Dermis blood vessel endothelial cell (primary cell): Measurements from ENCODE around the gene ACY1. TPM values are rescaled to one million over a fixed set of nuclear protein-coding genes. Genes with fewer than 3 reads are reported as not detected.
A peak's percentile ranks its signal among the peaks of the same experiment; 100 is the strongest.

Source experiments
- DNase-seq: peaks from one replicate; pipeline ENCODE4 v3.0.0; 2010
- total RNA-seq: library from RNA; depleted of rRNA; stranded (reverse); fragments of >200 nt; gene quantifications from 2 replicates; pipeline ENCODE4 v1.2.3, GENCODE V29; 2014

Gene ACY1
- total RNA-seq, 1 donor from 2014 or later = 22.6 TPM

- DNase-seq = no peak
Measured at GRCh38 chr3:51963951-51964451, 19.3 kb upstream of the ACY1 start.

DNA sequence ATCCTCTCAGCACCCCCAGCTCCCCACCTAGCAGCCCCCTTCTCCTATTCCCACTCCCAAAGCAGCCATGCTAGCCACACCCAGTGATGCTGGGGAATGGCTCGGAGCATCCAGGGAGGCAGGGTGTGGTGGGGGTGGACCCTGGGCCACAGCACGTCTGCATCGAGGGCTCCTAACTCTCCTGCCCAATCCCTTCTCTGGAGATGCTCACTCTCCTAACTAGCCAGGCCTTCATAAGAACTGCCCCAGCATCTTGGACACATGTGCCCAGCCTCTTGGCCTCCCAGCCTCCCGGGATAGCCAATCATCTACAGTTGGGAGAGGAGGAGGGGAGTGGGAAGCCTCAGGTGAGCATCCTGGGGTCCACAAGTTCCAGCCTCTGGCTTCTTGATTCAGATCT is 18.8 kb upstream of the ACY1 start:
- DNase-seq = no peak

- DNase-seq = no peak
Measured at GRCh38 chr3:51966016-51966415, 17.3 kb upstream of the ACY1 start.

- DNase-seq = no peak
Measured at GRCh38 chr3:51966486-51966885, 16.8 kb upstream of the ACY1 start.

- no peak for DNase-seq
Measured at GRCh38 chr3:51966922-51967383, 16.4 kb upstream of the ACY1 start.

DNA sequence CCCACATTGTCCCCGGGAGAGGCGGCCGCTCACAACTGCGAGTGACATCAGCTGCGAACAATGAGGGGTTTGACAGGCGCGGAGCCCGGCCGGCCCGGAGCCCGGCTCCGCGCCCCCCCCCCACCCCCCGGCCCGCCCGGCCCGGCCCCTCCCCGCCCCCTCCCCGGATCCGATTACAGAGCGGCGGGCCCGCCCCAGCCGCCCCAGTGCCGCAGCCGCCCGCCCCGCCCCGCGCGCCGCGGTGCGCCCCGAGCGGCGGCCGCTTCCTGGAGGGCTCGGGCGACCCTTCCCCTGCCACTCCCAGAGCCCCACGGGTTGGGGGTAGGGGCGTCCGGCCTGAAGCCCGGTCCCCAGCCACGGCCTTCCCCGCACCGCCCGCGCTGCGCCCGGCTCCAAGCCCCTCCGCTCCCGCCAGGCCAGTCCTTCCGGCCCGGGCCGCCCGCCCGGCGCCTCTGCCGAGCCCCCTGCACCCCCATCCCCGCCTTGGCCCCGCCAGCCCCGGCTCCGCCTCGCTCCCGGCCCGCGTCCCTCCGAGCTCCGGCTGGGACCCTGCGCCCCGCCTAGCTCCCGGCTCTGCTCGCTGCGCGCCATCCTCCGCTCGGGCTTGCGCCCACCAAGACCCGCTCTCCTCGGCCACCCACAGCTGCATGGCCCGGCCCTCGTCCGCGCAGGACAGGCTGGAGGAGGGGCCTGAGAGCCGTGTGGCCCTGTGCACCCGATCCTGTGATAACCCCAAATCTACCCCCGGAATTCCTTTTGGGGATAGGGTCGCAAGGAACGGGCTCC is 15.8 kb upstream of the ACY1 start, which contains the start of gene PCBP4:
Gene PCBP4, minus strand, starts transcription at position 71 of the 786 bp plus-strand sequence. CDS start 6,214 bp downstream, outside the sequence.
- DNase-seq = peak; percentile 50

- peak; percentile 56 for DNase-seq
Measured at GRCh38 chr3:51968170-51968775, 15.1 kb upstream of the ACY1 start.

- DNase-seq = peak; percentile 7
Measured at GRCh38 chr3:51968883-51969678, 14.3 kb upstream of the ACY1 start.

GRCh38 chr3:51969841-51970240 is 13.5 kb upstream of the ACY1 start:
- DNase-seq = no peak

DNA sequence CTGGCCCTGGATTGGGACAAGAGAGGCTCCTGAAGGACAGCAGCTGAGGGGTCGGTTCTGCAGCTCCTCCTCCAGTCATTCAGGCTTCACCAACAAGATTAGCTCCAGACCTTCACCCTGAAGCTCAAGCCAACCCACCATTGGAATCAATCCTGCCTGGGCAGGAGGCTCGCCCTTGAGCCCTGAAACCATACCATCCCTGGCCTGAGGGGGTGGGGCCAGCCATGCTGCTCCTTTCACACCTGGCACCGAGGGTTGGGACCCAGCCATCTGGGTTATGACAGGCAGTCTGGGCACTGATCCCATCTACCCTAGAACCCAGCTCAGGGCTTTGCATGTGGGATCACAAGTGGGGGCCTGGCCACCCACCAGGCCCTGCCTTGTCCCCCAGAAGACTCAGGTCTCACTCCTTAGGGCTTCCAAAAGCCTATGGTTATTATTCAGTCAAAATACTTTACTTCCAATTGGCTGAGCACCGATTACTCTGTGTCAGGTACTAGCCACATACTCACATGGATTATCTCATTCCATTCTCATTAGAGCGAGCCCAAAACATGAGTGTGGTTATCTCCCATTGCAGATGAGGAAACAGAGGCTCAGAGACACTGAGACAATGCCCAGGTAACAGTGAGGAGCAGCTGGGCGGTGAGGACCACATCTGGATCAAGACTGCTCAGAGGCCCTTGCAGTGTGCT is 12.6 kb upstream of the ACY1 start:
- no peak for DNase-seq

GRCh38 chr3:51971350-51971749 is 12.0 kb upstream of the ACY1 start:
- DNase-seq = no peak

DNA sequence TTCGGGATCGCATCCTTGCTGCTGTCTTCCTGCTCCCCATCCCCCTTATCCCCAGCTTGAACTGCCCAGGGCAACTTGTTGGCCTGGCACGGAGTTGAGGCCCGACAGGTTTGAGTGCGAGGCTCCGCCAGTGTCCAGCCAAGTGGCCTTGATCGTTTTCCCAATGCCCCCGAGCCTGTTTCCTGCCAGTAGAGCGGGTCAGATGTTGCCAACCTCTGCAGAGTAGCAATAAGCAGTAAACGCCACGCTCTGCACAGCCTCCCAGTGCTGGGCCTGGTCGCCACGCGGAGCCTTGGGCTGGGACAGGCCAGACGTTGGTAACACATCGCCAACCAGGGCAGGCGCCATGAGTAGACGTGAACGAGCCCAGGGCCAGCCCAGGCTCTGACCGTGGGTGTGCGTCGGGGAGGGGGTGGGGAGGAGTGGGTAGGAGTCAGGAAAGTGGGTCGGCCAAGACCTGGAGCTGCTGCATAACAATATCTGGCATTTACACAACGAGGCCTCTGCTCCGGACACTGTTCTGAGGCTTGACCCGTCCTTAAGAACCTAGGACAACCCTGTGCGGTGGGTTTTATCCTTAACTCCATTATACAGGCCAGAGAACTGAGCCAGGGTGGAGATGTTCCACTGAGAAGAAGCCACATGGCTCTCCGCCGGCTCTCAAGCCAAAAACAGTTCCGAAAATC is 8.9 kb upstream of the ACY1 start:
- no peak for DNase-seq

GRCh38 chr3:51974963-51975851 is 8.1 kb upstream of the ACY1 start, which contains the start of gene ABHD14A:
TSS of gene ABHD14A (plus strand) at chr3:51975064. CDS start at chr3:51975136, 72 bp downstream.
- peak; percentile 75 for DNase-seq

DNA sequence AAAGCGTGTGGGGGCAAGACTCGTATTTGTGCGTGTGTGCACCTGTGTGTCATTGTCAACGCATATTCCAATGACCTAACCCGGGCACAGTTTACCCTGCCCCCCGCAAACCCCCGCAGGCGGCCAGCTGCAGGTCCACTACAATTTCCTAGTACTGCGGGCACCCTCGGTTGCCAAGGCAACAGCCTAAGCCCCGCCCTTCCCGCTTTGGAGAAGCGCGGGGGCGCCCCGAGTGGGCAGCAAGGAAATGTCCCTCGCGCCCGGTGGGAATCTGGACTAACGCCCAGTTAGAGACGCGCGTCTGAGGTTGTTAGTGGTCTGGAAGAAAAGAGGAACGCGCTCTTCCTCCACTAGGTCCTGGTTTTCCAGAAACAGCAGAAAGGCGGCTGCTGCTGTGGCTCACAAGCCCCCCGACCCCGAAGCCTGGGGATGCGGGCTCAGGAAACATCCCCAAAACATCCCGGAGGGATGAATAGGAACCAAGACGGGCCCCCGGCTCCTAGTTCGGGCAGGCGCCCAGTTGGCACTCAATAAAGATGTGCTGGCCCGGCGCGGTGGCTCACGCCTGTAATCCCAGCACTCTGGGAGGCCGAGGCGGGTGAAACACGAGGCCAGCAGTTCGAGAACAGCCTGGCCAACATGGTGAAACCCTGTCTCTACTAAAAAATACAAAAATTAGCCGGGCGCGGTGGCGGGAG is 7.3 kb upstream of the ACY1 start:
- peak; percentile 67 for DNase-seq

DNA sequence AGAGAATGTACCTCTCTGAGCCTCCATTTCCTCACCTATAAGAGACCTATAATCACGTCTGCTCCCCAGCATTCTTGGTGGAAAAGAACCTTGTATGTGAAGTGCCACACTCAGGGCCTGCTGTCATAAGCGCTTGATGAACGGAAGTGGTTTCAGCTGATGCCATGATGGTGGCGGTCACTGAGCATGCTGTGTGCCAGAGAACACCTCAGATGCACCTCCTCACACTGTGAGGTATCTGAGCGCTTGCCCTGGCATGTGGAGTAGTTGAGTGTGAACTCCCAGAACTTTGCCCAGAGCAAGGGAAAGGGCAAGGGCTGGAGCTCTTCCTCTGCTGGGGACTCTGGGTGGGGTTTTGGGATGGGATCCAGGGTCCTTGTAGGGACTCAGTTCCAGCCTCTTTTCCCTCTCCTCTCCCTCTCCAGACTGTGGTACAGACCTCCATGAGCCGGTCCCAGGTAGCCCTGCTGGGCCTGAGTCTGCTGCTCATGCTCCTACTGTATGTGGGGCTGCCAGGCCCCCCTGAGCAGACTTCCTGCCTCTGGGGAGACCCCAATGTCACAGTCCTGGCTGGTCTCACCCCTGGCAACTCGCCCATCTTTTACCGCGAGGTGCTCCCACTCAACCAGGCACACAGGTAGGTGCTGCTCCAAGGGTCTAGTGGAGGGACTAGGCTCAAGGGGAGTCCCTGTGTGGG is 5.7 kb upstream of the ACY1 start:
- no peak for DNase-seq

DNA sequence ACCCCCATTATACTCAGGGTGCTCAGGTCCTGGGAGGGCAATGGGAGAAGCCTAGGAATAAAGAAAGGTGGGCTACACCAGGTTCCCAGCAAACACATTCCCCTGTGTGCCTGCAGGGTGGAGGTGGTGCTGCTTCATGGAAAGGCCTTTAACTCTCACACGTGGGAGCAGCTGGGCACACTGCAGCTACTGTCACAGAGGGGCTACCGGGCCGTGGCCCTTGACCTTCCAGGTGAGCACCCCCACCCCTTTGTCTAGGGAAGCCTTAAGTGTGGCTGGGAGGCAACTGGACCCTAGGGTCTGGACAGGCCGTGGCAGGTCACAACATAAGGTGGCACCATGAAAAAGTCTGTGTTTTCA is 5.2 kb upstream of the ACY1 start:
- no peak for DNase-seq

DNA sequence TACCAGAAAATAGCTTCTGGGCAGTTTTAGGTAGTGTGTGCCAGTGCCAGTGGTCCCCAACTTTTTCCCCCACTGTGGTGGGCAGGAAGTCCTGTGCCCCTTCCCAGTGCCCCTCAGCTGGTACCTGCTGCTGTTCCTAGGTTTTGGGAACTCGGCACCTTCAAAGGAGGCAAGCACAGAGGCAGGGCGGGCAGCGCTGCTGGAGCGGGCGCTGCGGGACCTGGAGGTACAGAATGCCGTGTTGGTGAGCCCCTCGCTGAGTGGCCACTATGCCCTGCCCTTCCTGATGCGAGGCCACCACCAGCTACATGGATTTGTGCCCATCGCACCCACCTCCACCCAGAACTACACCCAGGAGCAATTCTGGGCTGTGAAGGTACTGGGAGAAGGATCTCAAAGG is 3.1 kb upstream of the ACY1 start:
- no peak for DNase-seq

- DNase-seq = peak; percentile 61
Measured at GRCh38 chr3:51982352-51982837, 940 bp upstream of the ACY1 start.

GRCh38 chr3:51983578-51984268 is 388 bp downstream of the ACY1 start:
- DNase-seq = no peak
